ENCODE data around the gene TIGIT.

- TF ChIP-seq SIN3A (IDR thresholded peaks at IDR 0.05; ENCODE audit: borderline replicate concordance, insufficient read depth, low read length) (no peak), POLR2AphosphoS5 (IDR thresholded peaks at IDR 0.05; ENCODE audit: low read depth, low read length) (no peak)
Observed at GRCh38 chr3:114350271-114350670, 56.4 kb downstream of the TIGIT start.
